WTC11 (cell line): ENCODE measurements around the gene MOXD1. TPM values are rescaled to one million over a fixed set of nuclear protein-coding genes. Genes with fewer than 3 reads are reported as not detected.

Experiments
- ATAC-seq: fragments of 200-7000 bp; cut with Tn5 transposase; 2 replicates; pipeline ENCODE4 v1.10.0; 2021; ENCODE audit warnings: mild to moderate bottlenecking, moderate library complexity
- CTCF ChIA-PET: fragments of 300-600 bp; sonication (Branson Sonifier 250); formaldehyde crosslinking; loops from one replicate; lab custom pipeline; 2021; ENCODE audit warnings: antibody characterized with exemption; lab: Charles Lee
- POLR2A ChIA-PET: fragments of 350-600 bp; sonication (Branson Sonifier 250); formaldehyde crosslinking; loops from one replicate; lab custom pipeline; 2021; ENCODE audit warnings: antibody characterized with exemption; lab: Charles Lee
- DNase-seq: peaks from one replicate; pipeline ENCODE4 v3.0.0; 2021; ENCODE audit warnings: low spot score
- H3K27ac Mint-ChIP-seq: 2 replicates; pipeline ENCODE4 v1.8.0; 2021; ENCODE audit warnings: mixed read lengths
- H3K27me3 Mint-ChIP-seq: 2 replicates; pipeline ENCODE4 v1.8.0; 2021; ENCODE audit warnings: low read depth, mild to moderate bottlenecking, moderate library complexity, mixed read lengths
- H3K36me3 Mint-ChIP-seq: 2 replicates; pipeline ENCODE4 v1.8.0; 2021; ENCODE audit warnings: mixed read lengths
- H3K4me1 Mint-ChIP-seq: 2 replicates; pipeline ENCODE4 v1.8.0; 2022; ENCODE audit warnings: mixed read lengths
- H3K4me3 Mint-ChIP-seq: 2 replicates; pipeline ENCODE4 v1.8.0; 2021; ENCODE audit warnings: mild to moderate bottlenecking, moderate library complexity, mixed read lengths
- H3K9me3 Mint-ChIP-seq: 2 replicates; pipeline ENCODE4 v1.8.0; 2021; ENCODE audit warnings: mixed read lengths
- CTCF ChIP-seq: fragments of 200-600 bp; IDR thresholded peaks from 2 replicates; pipeline ENCODE4 v1.8.0; 2022; ENCODE audit warnings: antibody characterized with exemption
- EMX1 ChIP-seq: fragments of 250-450 bp; sonication (Bioruptor Pico); IDR thresholded peaks from 2 replicates; pipeline ENCODE4 v1.8.0; 2021; ENCODE audit warnings: mild to moderate bottlenecking
- FOXP4 ChIP-seq: sonication (generic); formaldehyde crosslinking; IDR thresholded peaks from 2 replicates; pipeline ENCODE4 v1.8.0; 2022; ENCODE audit warnings: mild to moderate bottlenecking, missing genetic modification reagents
- IRF2 ChIP-seq: sonication (generic); formaldehyde crosslinking; IDR thresholded peaks from 2 replicates; pipeline ENCODE4 v1.8.0; 2022; ENCODE audit warnings: low read depth, missing genetic modification reagents, borderline replicate concordance
- PREB ChIP-seq: sonication (generic); formaldehyde crosslinking; IDR thresholded peaks from 2 replicates; pipeline ENCODE4 v1.8.1; 2022; ENCODE audit warnings: mild to moderate bottlenecking, missing genetic modification reagents, moderate library complexity, borderline replicate concordance
- SMAD3 ChIP-seq: sonication (generic); formaldehyde crosslinking; IDR thresholded peaks from 2 replicates; pipeline ENCODE4 v1.8.0; 2022; ENCODE audit warnings: missing genetic modification reagents, mild to moderate bottlenecking, borderline replicate concordance
- USF2 ChIP-seq: sonication (generic); formaldehyde crosslinking; IDR thresholded peaks from 2 replicates; pipeline ENCODE4 v1.8.1; 2023; ENCODE audit warnings: mild to moderate bottlenecking, missing genetic modification reagents, moderate library complexity
- ZNF121 ChIP-seq: sonication (generic); formaldehyde crosslinking; IDR thresholded peaks from 2 replicates; pipeline ENCODE4 v1.8.0; 2023; ENCODE audit warnings: missing genetic modification reagents
- total RNA-seq: library from RNA; stranded (reverse); gene quantifications from 3 replicates; pipeline ENCODE4 v1.2.3, GENCODE V29; 2021
- TF ChIP-seq, protein P1 (sequence below): sonication (generic); formaldehyde crosslinking; IDR thresholded peaks from 2 replicates; pipeline ENCODE4 v1.8.1; 2023; ENCODE audit warnings: mild to moderate bottlenecking, missing genetic modification reagents, borderline replicate concordance
- TF ChIP-seq, protein P2 (sequence below): sonication (generic); formaldehyde crosslinking; IDR thresholded peaks from 2 replicates; pipeline ENCODE4 v1.8.0; 2022; ENCODE audit warnings: missing genetic modification reagents
- TF ChIP-seq, protein P3 (sequence below): fragments of 250-450 bp; sonication (Bioruptor Pico); IDR thresholded peaks from 2 replicates; pipeline ENCODE4 v2.1.2; 2022; ENCODE audit warnings: mild to moderate bottlenecking, moderate library complexity

MOXD1 gene
- total RNA-seq, 1 experiment from 2014 or later = 1.7 TPM

GRCh38 chr6:132304891-132305305 lies 96.4 kb downstream of the MOXD1 start (continued):
- no peak for TF ChIP-seq PREB (CRISPR knock-in tag)
- TF ChIP-seq SMAD3 (CRISPR knock-in tag) = no peak
- no peak for TF ChIP-seq USF2 (CRISPR knock-in tag)
- TF ChIP-seq, protein P1, sequence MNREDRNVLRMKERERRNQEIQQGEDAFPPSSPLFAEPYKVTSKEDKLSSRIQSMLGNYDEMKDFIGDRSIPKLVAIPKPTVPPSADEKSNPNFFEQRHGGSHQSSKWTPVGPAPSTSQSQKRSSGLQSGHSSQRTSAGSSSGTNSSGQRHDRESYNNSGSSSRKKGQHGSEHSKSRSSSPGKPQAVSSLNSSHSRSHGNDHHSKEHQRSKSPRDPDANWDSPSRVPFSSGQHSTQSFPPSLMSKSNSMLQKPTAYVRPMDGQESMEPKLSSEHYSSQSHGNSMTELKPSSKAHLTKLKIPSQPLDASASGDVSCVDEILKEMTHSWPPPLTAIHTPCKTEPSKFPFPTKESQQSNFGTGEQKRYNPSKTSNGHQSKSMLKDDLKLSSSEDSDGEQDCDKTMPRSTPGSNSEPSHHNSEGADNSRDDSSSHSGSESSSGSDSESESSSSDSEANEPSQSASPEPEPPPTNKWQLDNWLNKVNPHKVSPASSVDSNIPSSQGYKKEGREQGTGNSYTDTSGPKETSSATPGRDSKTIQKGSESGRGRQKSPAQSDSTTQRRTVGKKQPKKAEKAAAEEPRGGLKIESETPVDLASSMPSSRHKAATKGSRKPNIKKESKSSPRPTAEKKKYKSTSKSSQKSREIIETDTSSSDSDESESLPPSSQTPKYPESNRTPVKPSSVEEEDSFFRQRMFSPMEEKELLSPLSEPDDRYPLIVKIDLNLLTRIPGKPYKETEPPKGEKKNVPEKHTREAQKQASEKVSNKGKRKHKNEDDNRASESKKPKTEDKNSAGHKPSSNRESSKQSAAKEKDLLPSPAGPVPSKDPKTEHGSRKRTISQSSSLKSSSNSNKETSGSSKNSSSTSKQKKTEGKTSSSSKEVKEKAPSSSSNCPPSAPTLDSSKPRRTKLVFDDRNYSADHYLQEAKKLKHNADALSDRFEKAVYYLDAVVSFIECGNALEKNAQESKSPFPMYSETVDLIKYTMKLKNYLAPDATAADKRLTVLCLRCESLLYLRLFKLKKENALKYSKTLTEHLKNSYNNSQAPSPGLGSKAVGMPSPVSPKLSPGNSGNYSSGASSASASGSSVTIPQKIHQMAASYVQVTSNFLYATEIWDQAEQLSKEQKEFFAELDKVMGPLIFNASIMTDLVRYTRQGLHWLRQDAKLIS = no peak
- no peak for TF ChIP-seq EMX1 (CRISPR knock-in tag)
- TF ChIP-seq IRF2 (CRISPR knock-in tag) = no peak
- TF ChIP-seq, protein P2, sequence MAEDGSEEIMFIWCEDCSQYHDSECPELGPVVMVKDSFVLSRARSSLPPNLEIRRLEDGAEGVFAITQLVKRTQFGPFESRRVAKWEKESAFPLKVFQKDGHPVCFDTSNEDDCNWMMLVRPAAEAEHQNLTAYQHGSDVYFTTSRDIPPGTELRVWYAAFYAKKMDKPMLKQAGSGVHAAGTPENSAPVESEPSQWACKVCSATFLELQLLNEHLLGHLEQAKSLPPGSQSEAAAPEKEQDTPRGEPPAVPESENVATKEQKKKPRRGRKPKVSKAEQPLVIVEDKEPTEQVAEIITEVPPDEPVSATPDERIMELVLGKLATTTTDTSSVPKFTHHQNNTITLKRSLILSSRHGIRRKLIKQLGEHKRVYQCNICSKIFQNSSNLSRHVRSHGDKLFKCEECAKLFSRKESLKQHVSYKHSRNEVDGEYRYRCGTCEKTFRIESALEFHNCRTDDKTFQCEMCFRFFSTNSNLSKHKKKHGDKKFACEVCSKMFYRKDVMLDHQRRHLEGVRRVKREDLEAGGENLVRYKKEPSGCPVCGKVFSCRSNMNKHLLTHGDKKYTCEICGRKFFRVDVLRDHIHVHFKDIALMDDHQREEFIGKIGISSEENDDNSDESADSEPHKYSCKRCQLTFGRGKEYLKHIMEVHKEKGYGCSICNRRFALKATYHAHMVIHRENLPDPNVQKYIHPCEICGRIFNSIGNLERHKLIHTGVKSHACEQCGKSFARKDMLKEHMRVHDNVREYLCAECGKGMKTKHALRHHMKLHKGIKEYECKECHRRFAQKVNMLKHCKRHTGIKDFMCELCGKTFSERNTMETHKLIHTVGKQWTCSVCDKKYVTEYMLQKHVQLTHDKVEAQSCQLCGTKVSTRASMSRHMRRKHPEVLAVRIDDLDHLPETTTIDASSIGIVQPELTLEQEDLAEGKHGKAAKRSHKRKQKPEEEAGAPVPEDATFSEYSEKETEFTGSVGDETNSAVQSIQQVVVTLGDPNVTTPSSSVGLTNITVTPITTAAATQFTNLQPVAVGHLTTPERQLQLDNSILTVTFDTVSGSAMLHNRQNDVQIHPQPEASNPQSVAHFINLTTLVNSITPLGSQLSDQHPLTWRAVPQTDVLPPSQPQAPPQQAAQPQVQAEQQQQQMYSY (CRISPR knock-in tag) = no peak
- TF ChIP-seq FOXP4 (CRISPR knock-in tag) = no peak

- TF ChIP-seq ZNF121 (CRISPR knock-in tag) (no peak), CTCF (peak; percentile 55), USF2 (CRISPR knock-in tag) (no peak)
- TF ChIP-seq, protein P3, sequence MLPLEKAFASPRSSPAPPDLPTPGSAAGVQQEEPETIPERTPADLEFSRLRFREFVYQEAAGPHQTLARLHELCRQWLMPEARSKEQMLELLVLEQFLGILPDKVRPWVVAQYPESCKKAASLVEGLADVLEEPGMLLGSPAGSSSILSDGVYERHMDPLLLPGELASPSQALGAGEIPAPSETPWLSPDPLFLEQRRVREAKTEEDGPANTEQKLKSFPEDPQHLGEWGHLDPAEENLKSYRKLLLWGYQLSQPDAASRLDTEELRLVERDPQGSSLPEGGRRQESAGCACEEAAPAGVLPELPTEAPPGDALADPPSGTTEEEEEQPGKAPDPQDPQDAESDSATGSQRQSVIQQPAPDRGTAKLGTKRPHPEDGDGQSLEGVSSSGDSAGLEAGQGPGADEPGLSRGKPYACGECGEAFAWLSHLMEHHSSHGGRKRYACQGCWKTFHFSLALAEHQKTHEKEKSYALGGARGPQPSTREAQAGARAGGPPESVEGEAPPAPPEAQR = no peak
- ChIA-PET POLR2A (no interaction called here), CTCF (interaction anchor here (1.1 to 3.4 kb wide), 4 partner anchors 21 to 213 kb away, joined by 3 to 21 read pairs (median 12); partner anchors contain the start of gene STX7)
- H3K4me3 Mint-ChIP-seq = no peak overlapping the region
- H3K27me3 Mint-ChIP-seq = no peaks in the 10 kb centered on the region
- H3K36me3 Mint-ChIP-seq = no peaks in the 10 kb centered on the region
- no peaks in the 10 kb centered on the region for H3K4me1 Mint-ChIP-seq
- no peak overlapping the region for H3K27ac Mint-ChIP-seq
- ATAC-seq = peak; percentile 92
- DNase-seq = peak; percentile 41
- no peaks in the 10 kb centered on the region for H3K9me3 Mint-ChIP-seq
These were observed 100.8 kb downstream of the MOXD1 start for GRCh38 chr6:132300323-132300949.
